ENCODE data around the gene GRID1. TPM values are rescaled to one million over a fixed set of nuclear protein-coding genes. Genes with fewer than 3 reads are reported as not detected.

The GRID1 gene
- polyA plus RNA-seq, 1 of the 3 experiments (the other 2 are of a cell fraction) = 0.13 TPM

DNA sequence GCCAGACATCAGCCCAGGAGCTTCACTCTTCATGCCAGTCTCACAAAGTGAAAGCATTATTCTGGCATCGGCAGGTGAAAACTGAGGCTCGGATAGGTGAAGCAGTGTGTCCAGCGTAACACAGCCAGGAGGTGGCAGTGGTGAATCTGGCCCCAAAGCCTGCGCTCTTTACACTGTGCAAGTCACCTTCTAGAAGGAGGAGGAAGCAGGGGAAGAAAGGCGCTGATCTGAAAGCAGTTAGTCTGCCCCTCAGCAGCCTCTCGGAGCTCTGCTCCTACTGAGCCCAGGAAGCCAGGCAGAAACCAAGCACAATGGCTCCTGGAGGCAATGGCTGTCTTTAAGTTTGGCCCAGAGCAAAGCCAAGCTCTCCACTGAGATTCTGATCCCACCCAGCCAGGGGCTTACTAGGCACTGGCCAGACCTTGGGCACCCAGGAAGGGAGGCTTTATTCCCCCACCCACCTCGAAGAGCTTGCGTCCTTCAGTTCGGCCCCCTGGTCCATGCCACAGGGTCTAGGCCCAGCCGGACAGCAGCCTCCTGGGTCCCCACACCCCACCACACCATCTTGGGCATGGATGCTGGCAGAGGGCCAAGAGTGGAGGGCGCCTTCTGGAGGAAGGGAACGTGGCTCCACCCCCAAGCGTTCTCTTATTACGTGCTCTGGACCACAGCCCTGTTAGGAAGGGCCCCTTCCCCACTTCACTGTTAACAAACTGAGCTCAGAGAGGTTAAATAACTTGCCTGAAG is 104.5 kb downstream of the GRID1 start:
- peaks cover 0 to 53% of the 10 kb centered on the region in 2 experiments; a peak in 2 of 4 replicates for H3K4me1 ChIP-seq (ENCODE audit: control insufficient read depth in 1 of 2, insufficient read depth in 2 of 2, low read depth in 1 of 2, low read length in 1 of 2)
- ChIA-PET POLR2A (interaction anchor here (1.0 kb wide), 1 partner anchor 25 kb away, joined by 3 read pairs; no protein-coding TSS in a partner anchor), CTCF (interaction anchor here (0.6 to 5.3 kb wide), 19 partner anchors 8 to 124 kb away, joined by 3 to 32 read pairs (median 4); partner anchors contain the start of gene GRID1)
- H3K9me2 ChIP-seq = no peaks in the 10 kb centered on the region
- H3K9ac ChIP-seq = no peak overlapping the region
- no peak overlapping the region for H3K27ac ChIP-seq (ENCODE audit: low read depth in 2 of 2, low read length in 1 of 2)
- H3K4me3 ChIP-seq (ENCODE audit: low read depth in 2 of 2, low read length in 1 of 2) = no peak overlapping the region
- H3K4me2 ChIP-seq = no peak overlapping the region
- no peaks in the 10 kb centered on the region for H3K27me3 ChIP-seq (ENCODE audit: insufficient read depth)
- peak; percentile 63 for TF ChIP-seq RAD21 (IDR thresholded peaks at IDR 0.05; ENCODE audit: low read length)
- TF ChIP-seq EP300 (IDR thresholded peaks at IDR 0.05; ENCODE audit: borderline replicate concordance in 1 of 2, low read depth in 1 of 2, low read length in 1 of 2) = no peak
- TF ChIP-seq SMC3 (IDR thresholded peaks at IDR 0.05; ENCODE audit: low read depth, low read length) = peak; percentile 23; the same call in 1 of the 2 replicates
- no peak for TF ChIP-seq JUND (IDR thresholded peaks at IDR 0.05)
- H3K9me3 ChIP-seq = no peaks in the 10 kb centered on the region
- DNase-seq = no peak
- H2AFZ ChIP-seq (ENCODE audit: low read depth) = no peak overlapping the region
- H4K20me1 ChIP-seq (ENCODE audit: insufficient read depth) = no peaks in the 10 kb centered on the region
- no peaks in the 10 kb centered on the region for H3F3A ChIP-seq (replicated peaks; ENCODE audit: insufficient read depth)
- H3K79me2 ChIP-seq (ENCODE audit: insufficient read depth) = no peaks in the 10 kb centered on the region
- H3K36me3 ChIP-seq (replicated peaks in 1 of 2; ENCODE audit: control insufficient read depth in 1 of 2, insufficient read depth in 2 of 2, low read length in 1 of 2) = no peaks in the 10 kb centered on the region
- WGBS (ENCODE audit: low lambda C conversion rate) = 55% methylated on average over 11 of the region's 14 CpGs

DNA sequence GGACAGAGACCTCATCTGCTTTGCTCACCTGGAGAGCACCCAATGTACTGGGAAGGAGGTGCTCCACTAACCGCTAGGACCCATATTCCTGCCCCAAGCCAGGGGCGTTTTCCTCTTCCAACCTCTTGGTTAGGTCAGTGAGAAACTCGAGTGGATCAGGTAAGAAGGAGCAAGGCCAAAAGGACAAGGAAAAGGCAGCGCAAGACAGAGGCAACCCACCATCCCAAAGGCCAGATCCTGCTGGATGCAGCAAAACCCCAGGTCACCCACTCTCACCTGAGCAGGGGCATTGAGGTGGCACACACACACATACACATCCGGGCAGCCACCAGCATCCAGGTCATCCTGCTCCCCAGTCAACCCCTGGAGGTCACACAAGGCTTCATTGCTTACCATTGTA is 105.1 kb downstream of the GRID1 start:
- Histone ChIP-seq H3K9ac (no peak overlapping the region), H3F3A (replicated peaks; ENCODE audit: insufficient read depth) (no peaks in the 10 kb centered on the region), H3K4me1 (ENCODE audit: control insufficient read depth in 1 of 2, insufficient read depth in 2 of 2, low read depth in 1 of 2, low read length in 1 of 2) (peaks cover 0 to 56% of the 10 kb centered on the region in 2 experiments; a peak in 2 of 4 replicates), H3K9me2 (no peaks in the 10 kb centered on the region), H3K4me3 (ENCODE audit: low read depth in 2 of 2, low read length in 1 of 2) (no peak overlapping the region), H3K4me2 (no peak overlapping the region), H2AFZ (ENCODE audit: low read depth) (no peak overlapping the region), H3K36me3 (replicated peaks in 1 of 2; ENCODE audit: control insufficient read depth in 1 of 2, insufficient read depth in 2 of 2, low read length in 1 of 2) (no peaks in the 10 kb centered on the region), H4K20me1 (ENCODE audit: insufficient read depth) (no peaks in the 10 kb centered on the region), H3K79me2 (ENCODE audit: insufficient read depth) (no peaks in the 10 kb centered on the region), H3K9me3 (no peaks in the 10 kb centered on the region), H3K27ac (ENCODE audit: low read depth in 2 of 2, low read length in 1 of 2) (no peak overlapping the region), H3K27me3 (ENCODE audit: insufficient read depth) (no peaks in the 10 kb centered on the region)
- TF ChIP-seq NFIC (IDR thresholded peaks at IDR 0.05; ENCODE audit: borderline replicate concordance) (no peak), SIN3A (IDR thresholded peaks at IDR 0.05; ENCODE audit: borderline replicate concordance, low read depth, low read length) (no peak), ELF1 (IDR thresholded peaks at IDR 0.05) (no peak), YY1 (IDR thresholded peaks at IDR 0.05; ENCODE audit: low read depth) (no peak), FOXM1 (IDR thresholded peaks at IDR 0.05; ENCODE audit: low read depth) (no peak), TEAD4 (IDR thresholded peaks at IDR 0.05; ENCODE audit: borderline replicate concordance, insufficient read depth) (no peak), MEF2A (IDR thresholded peaks at IDR 0.05; ENCODE audit: borderline replicate concordance, low read depth) (no peak), EZH2phosphoT487 (IDR thresholded peaks at IDR 0.05; ENCODE audit: borderline replicate concordance, low read depth) (no peak), TAF1 (IDR thresholded peaks at IDR 0.05; ENCODE audit: borderline replicate concordance, low read depth, low read length) (no peak), CHD2 (IDR thresholded peaks at IDR 0.05; ENCODE audit: low read length, partially characterized antibody) (no peak)
- TF ChIP-seq, protein P1, sequence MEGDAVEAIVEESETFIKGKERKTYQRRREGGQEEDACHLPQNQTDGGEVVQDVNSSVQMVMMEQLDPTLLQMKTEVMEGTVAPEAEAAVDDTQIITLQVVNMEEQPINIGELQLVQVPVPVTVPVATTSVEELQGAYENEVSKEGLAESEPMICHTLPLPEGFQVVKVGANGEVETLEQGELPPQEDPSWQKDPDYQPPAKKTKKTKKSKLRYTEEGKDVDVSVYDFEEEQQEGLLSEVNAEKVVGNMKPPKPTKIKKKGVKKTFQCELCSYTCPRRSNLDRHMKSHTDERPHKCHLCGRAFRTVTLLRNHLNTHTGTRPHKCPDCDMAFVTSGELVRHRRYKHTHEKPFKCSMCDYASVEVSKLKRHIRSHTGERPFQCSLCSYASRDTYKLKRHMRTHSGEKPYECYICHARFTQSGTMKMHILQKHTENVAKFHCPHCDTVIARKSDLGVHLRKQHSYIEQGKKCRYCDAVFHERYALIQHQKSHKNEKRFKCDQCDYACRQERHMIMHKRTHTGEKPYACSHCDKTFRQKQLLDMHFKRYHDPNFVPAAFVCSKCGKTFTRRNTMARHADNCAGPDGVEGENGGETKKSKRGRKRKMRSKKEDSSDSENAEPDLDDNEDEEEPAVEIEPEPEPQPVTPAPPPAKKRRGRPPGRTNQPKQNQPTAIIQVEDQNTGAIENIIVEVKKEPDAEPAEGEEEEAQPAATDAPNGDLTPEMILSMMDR (IDR thresholded peaks at IDR 0.05) = no peak
- TF ChIP-seq, protein P2, sequence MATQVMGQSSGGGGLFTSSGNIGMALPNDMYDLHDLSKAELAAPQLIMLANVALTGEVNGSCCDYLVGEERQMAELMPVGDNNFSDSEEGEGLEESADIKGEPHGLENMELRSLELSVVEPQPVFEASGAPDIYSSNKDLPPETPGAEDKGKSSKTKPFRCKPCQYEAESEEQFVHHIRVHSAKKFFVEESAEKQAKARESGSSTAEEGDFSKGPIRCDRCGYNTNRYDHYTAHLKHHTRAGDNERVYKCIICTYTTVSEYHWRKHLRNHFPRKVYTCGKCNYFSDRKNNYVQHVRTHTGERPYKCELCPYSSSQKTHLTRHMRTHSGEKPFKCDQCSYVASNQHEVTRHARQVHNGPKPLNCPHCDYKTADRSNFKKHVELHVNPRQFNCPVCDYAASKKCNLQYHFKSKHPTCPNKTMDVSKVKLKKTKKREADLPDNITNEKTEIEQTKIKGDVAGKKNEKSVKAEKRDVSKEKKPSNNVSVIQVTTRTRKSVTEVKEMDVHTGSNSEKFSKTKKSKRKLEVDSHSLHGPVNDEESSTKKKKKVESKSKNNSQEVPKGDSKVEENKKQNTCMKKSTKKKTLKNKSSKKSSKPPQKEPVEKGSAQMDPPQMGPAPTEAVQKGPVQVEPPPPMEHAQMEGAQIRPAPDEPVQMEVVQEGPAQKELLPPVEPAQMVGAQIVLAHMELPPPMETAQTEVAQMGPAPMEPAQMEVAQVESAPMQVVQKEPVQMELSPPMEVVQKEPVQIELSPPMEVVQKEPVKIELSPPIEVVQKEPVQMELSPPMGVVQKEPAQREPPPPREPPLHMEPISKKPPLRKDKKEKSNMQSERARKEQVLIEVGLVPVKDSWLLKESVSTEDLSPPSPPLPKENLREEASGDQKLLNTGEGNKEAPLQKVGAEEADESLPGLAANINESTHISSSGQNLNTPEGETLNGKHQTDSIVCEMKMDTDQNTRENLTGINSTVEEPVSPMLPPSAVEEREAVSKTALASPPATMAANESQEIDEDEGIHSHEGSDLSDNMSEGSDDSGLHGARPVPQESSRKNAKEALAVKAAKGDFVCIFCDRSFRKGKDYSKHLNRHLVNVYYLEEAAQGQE (IDR thresholded peaks at IDR 0.05; ENCODE audit: low read depth, low read length) = no peak
- TF ChIP-seq, protein P3, sequence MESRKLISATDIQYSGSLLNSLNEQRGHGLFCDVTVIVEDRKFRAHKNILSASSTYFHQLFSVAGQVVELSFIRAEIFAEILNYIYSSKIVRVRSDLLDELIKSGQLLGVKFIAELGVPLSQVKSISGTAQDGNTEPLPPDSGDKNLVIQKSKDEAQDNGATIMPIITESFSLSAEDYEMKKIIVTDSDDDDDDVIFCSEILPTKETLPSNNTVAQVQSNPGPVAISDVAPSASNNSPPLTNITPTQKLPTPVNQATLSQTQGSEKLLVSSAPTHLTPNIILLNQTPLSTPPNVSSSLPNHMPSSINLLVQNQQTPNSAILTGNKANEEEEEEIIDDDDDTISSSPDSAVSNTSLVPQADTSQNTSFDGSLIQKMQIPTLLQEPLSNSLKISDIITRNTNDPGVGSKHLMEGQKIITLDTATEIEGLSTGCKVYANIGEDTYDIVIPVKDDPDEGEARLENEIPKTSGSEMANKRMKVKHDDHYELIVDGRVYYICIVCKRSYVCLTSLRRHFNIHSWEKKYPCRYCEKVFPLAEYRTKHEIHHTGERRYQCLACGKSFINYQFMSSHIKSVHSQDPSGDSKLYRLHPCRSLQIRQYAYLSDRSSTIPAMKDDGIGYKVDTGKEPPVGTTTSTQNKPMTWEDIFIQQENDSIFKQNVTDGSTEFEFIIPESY (IDR thresholded peaks at IDR 0.05; ENCODE audit: borderline replicate concordance, low read depth) = no peak
- no peak for DNase-seq
- CTCF ChIA-PET = interaction anchor here (0.7 to 5.3 kb wide), 18 partner anchors 8 to 233 kb away, joined by 3 to 32 read pairs (median 4); partner anchors contain the start of gene GRID1
- 32% methylated on average over 5 of the region's 5 CpGs for WGBS (ENCODE audit: low lambda C conversion rate)
- POLR2A ChIA-PET = no interaction called here
